ENCODE data around the gene AVEN.
"Not testable (repeated sequence)": the region's sequence is repeated elsewhere in the genome, so short reads cannot be mapped to it uniquely, and the experiment has no call there.

The AVEN gene

GRCh38 chr15:34038871-34039789 is at the start of gene AVEN:
Gene AVEN (minus strand): TSS chr15:34039204. CDS start chr15:34039046, 158 bp downstream.
- DNase-seq = peak; percentile 77

- no peak for DNase-seq
Observed at GRCh38 chr15:34085746-34086145, 46.7 kb upstream of the AVEN start.

- no peak for DNase-seq
Observed at GRCh38 chr15:34084086-34084485, 45.1 kb upstream of the AVEN start.

GRCh38 chr15:34079904-34080303 is 40.9 kb upstream of the AVEN start:
- DNase-seq = peak; percentile 27

- no peak for DNase-seq
Observed at GRCh38 chr15:34078900-34079299, 39.9 kb upstream of the AVEN start.

- DNase-seq = peak; percentile 8
Observed at GRCh38 chr15:34076785-34077184, 37.8 kb upstream of the AVEN start.

- DNase-seq = no peak
Observed at GRCh38 chr15:34070003-34070402, 31.0 kb upstream of the AVEN start.

GRCh38 chr15:34065941-34066340 is 26.9 kb upstream of the AVEN start:
- DNase-seq = no peak

GRCh38 chr15:34065261-34065660 is 26.3 kb upstream of the AVEN start:
- no peak for DNase-seq

GRCh38 chr15:34064438-34064837 is 25.4 kb upstream of the AVEN start:
- no peak for DNase-seq

GRCh38 chr15:34059946-34060345 is 20.9 kb upstream of the AVEN start:
- no peak for DNase-seq

- no peak for DNase-seq
Observed at GRCh38 chr15:34059476-34059875, 20.5 kb upstream of the AVEN start.

- DNase-seq = no peak
Observed at GRCh38 chr15:34056911-34057310, 17.9 kb upstream of the AVEN start.

- no peak for DNase-seq
Observed at GRCh38 chr15:34055868-34056595, 17.0 kb upstream of the AVEN start.

GRCh38 chr15:34054081-34054707 is 15.2 kb upstream of the AVEN start:
- DNase-seq = no peak

GRCh38 chr15:34050385-34050784 is 11.4 kb upstream of the AVEN start:
- not testable (repeated sequence) for DNase-seq

- DNase-seq = no peak
Observed at GRCh38 chr15:34049112-34049511, 10.1 kb upstream of the AVEN start.

GRCh38 chr15:34047893-34048775 is 9.1 kb upstream of the AVEN start:
- DNase-seq = no peak

GRCh38 chr15:34046471-34047145 is 7.6 kb upstream of the AVEN start:
- DNase-seq = no peak

- DNase-seq = no peak
Observed at GRCh38 chr15:34043813-34044212, 4.8 kb upstream of the AVEN start.

GRCh38 chr15:34043391-34043790 is 4.4 kb upstream of the AVEN start:
- no peak for DNase-seq

- DNase-seq = peak; percentile 52
Observed at GRCh38 chr15:34039790-34040113, 748 bp upstream of the AVEN start.
